ENCODE results near the gene IGF2BP2. TPM values are rescaled to one million over a fixed set of nuclear protein-coding genes. Genes with fewer than 3 reads are reported as not detected.

IGF2BP2 gene
- total and polyA plus RNA-seq, 9 of the 15 experiments (the other 6 are each of a cell fraction or from before 2014, with no cell fraction given) = 3.2 to 59.6 (median 30.5) TPM

DNA sequence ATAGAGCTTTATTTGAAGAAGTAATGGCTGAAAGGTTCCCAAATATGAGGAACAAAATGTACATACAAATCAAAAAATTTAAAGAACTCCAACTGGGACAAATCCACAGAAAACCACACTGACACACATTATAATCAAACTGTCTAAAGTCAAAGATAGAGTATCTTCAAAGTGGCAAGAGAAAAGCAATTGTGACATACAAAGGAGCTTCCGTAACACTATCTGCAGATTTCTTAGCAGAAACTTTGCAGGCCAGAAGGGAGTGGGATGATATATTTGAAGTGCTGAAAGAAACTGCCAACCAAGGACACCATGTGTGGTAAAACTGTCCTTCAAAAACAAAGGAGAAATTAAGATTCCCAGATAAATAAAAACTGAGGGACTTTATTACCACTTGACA, 146.8 kb downstream of the IGF2BP2 start:
- BruUV-seq (replicated peaks) = no TSS peak
- Histone ChIP-seq H4K20me1 (replicated peaks; ENCODE audit: control insufficient read depth, insufficient read depth, low read length) (no peaks in the 10 kb centered on the region), H3K27ac (ENCODE audit: extremely low read depth, low read depth, low read length) (no peak overlapping the region), H3K9me3 (replicated peaks; ENCODE audit: control insufficient read depth, insufficient read depth, low read depth, low read length) (0 out of 2 replicates have a peak, but pooled peaks cover 4% of the 10 kb centered on the region), H3K4me2 (ENCODE audit: insufficient read depth, low read length) (no peak overlapping the region), H3K79me2 (ENCODE audit: control insufficient read depth, insufficient read depth, low read length) (no peaks in the 10 kb centered on the region), H3K27me3 (ENCODE audit: control insufficient read depth in 2 of 2, insufficient read depth in 2 of 2, low read length in 2 of 2) (no peaks in the 10 kb centered on the region), H3K36me3 (ENCODE audit: control insufficient read depth, insufficient read depth, low read length) (peaks cover 64% of the 10 kb centered on the region), H3K9ac (ENCODE audit: insufficient read depth in 1 of 2, low read depth in 2 of 2, low read length in 2 of 2) (no peak overlapping the region), H3K4me3 (no peak overlapping the region), H2AFZ (ENCODE audit: low read depth, low read length) (no peak overlapping the region), H3K4me1 (replicated peaks in 1 of 2; ENCODE audit: control insufficient read depth in 2 of 2, insufficient read depth in 2 of 2, low read length in 2 of 2) (no peaks in the 10 kb centered on the region), H3K9me1 (ENCODE audit: control insufficient read depth, insufficient read depth, low read length) (no peaks in the 10 kb centered on the region)
- 88% methylated on average over 1 of the region's 1 CpG for WGBS (ENCODE audit: insufficient coverage, low coverage, missing lambda C conversion rate)
- TF ChIP-seq HIVEP1 (CRISPR knock-in tag; IDR thresholded peaks at IDR 0.05) (no peak), OTX1 (CRISPR knock-in tag; IDR thresholded peaks at IDR 0.05) (no peak), CREM (IDR thresholded peaks at IDR 0.05; ENCODE audit: low read depth) (no peak), NFYB (IDR thresholded peaks at IDR 0.05; ENCODE audit: extremely low read depth, insufficient read length) (no peak), E4F1 (CRISPR knock-in tag; IDR thresholded peaks at IDR 0.05; ENCODE audit: borderline replicate concordance) (no peak), TFAP4 (CRISPR knock-in tag; IDR thresholded peaks at IDR 0.05; ENCODE audit: borderline replicate concordance) (no peak), DIDO1 (tag; IDR thresholded peaks at IDR 0.05; ENCODE audit: low read depth) (no peak), YBX1 (IDR thresholded peaks at IDR 0.05) (no peak), SMAD3 (CRISPR knock-in tag; conservative IDR thresholded peaks at IDR 0.05) (no peak), NCOR1 (IDR thresholded peaks at IDR 0.05) (no peak)
- DNase-seq (ENCODE audit: extremely low read depth in 1 of 4, low spot score in 3 of 4) = no peak
- in situ Hi-C loops (cut with MboI) = no loop called here
- no peak for ATAC-seq
- intact Hi-C loops (cut with micrococcal nuclease) = loop anchor here (5.0 kb wide), 1 partner anchor 89 kb away; no protein-coding TSS in a partner anchor
- ChIA-PET CTCF (ENCODE audit: low intra/inter-chr PET ratio) (interaction anchor here (0.7 to 1.0 kb wide), 3 partner anchors 18 to 1238 kb away, joined by 3 to 4 read pairs (median 3); no protein-coding TSS in a partner anchor), POLR2A (interaction anchor here (0.5 to 1.6 kb wide), 6 partner anchors 22 to 204 kb away, joined by 3 to 5 read pairs (median 3); no protein-coding TSS in a partner anchor)
- no peak for FAIRE-seq
